ENCODE measurements around the gene C8G. TPM values are rescaled to one million over a fixed set of nuclear protein-coding genes. Genes with fewer than 3 reads are reported as not detected.

C8G gene
- total and polyA plus RNA-seq, 2 of the 8 experiments (the other 6 are each of a cell fraction or from before 2014, with no cell fraction given), result 0.62 to 0.80 TPM

DNA sequence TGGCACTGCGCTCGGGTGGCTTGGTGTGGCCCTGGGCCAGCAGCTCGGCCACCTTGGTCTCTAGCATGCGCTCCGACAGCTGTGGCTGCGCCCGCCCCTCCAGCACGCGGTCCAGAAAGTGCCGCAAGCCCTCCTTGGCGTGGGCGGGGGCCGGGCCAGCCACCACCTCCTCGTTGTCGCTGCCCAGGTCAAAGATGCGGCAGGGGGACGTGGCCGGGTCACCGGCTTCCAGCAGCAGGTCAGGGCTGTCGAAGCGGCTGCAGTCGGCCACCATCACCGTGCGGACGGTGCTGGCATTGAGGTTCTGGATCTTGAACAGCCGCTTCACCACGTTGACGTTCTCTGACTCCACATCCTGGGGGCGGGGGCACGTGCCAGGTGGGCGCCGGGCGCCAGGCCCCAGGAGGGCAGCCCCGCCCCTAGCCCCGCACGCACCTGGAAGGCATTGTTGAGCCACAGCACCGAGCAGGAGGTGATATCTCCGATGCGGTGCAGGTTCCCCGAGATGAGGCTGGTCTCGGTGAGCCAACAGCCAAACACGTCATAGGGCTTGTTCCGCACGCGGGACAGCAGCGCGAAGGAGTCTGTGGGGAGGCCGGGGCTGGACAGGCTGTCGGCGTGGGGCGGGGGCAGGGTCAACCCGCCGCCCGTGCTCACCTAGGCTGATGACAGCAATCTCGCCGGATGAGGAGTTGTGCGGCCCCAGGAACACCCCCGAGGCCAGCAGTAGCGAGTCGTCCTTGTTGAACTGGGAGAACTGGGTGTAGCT, 2.7 kb upstream of the C8G start:
- H3K27me3 ChIP-seq (replicated peaks in 1 of 4; ENCODE audit: control insufficient read depth in 3 of 4, extremely low read depth in 1 of 4, insufficient read depth in 3 of 4, low read length in 3 of 4), result no peaks in the 10 kb centered on the region
- peaks cover 0 to 3% of the 10 kb centered on the region in 2 experiments; a peak in 1 of 4 replicates for H3K79me2 ChIP-seq (ENCODE audit: control insufficient read depth in 1 of 2, insufficient read depth in 2 of 2, low read length in 2 of 2)
- H3K56ac ChIP-seq (replicated peaks; ENCODE audit: insufficient read length, low read depth, low read length), result no peak overlapping the region
- no peak overlapping the region for H3K14ac ChIP-seq (ENCODE audit: insufficient read length)
- H2BK120ac ChIP-seq (replicated peaks; ENCODE audit: low read depth, low read length), result no peak overlapping the region
- no peak overlapping the region for H3K23ac ChIP-seq (ENCODE audit: insufficient read length)
- H4K91ac ChIP-seq (replicated peaks; ENCODE audit: insufficient read length, low read length), result no peak overlapping the region
- no peak overlapping the region for H2AFZ ChIP-seq (ENCODE audit: low read length)
- H2BK5ac ChIP-seq (ENCODE audit: low read depth, low read length), result no peak overlapping the region
- H4K20me1 ChIP-seq (replicated peaks in 1 of 2; ENCODE audit: control insufficient read depth in 1 of 2, insufficient read depth in 2 of 2, low read length in 2 of 2), result peaks cover 7 to 32% of the 10 kb centered on the region in 2 experiments
- no peak overlapping the region for H3K4me3 ChIP-seq (ENCODE audit: extremely low read depth in 1 of 4, insufficient read depth in 2 of 4, low read depth in 3 of 4, low read length in 4 of 4)
- no peak overlapping the region for H2BK12ac ChIP-seq (ENCODE audit: low read depth, low read length)
- DNase-seq (ENCODE audit: low read depth in 1 of 2, low spot score in 2 of 2), result no peak
- no peak overlapping the region for H3K9ac ChIP-seq (replicated peaks in 1 of 4; ENCODE audit: extremely low read depth in 1 of 4, low read depth in 3 of 4, low read length in 3 of 4)
- H3K27ac ChIP-seq (ENCODE audit: low read depth, low read length), result no peak overlapping the region
- peaks cover 5% of the 10 kb centered on the region; the same call in 1 of the 2 replicates for H3K23me2 ChIP-seq (ENCODE audit: low read depth, low read length)
- H4K8ac ChIP-seq (ENCODE audit: extremely low read depth, insufficient read depth, low read length), result no peak overlapping the region; the same call in 1 of the 2 replicates
- H4K5ac ChIP-seq (ENCODE audit: insufficient read length, low read depth, low read length), result no peak overlapping the region
- FAIRE-seq, result no peak
- peaks cover 0 to 11% (median 7%) of the 10 kb centered on the region in 4 experiments; a peak in 5 of 7 replicates for H3K4me1 ChIP-seq (replicated peaks in 1 of 4; ENCODE audit: control insufficient read depth in 3 of 4, insufficient read depth in 4 of 4, low read length in 3 of 4)
- no peak overlapping the region for H2AK5ac ChIP-seq (ENCODE audit: low read depth, low read length)
- POLR2A ChIA-PET (ENCODE audit: partially characterized antibody), result interaction anchor here (0.7 to 1.0 kb wide), 3 partner anchors 12 to 83 kb away, joined by 3 to 4 read pairs (median 3); no protein-coding TSS in a partner anchor
- H3K18ac ChIP-seq (ENCODE audit: extremely low read depth, low read length), result no peak overlapping the region
- H3K9me3 ChIP-seq (ENCODE audit: insufficient read depth in 2 of 2, low read depth in 1 of 2, low read length in 1 of 2), result no peaks in the 10 kb centered on the region
- CTCF ChIA-PET (ENCODE audit: partially characterized antibody), result interaction anchor here (1.2 to 2.1 kb wide), 2 partner anchors 46 to 126 kb away, joined by 3 to 5 read pairs; no protein-coding TSS in a partner anchor
- no peak overlapping the region for H2BK15ac ChIP-seq (ENCODE audit: low read length)
- peaks cover 12 to 34% (median 16%) of the 10 kb centered on the region in 4 experiments; a peak in 7 of 8 replicates for H3K36me3 ChIP-seq (ENCODE audit: control insufficient read depth in 2 of 4, insufficient read depth in 4 of 4, low read length in 3 of 4)
- 93% methylated on average over 54 of the region's 60 CpGs; no CpG with 5 or more reads in 1 of the 2 experiments for WGBS, 2 experiments (ENCODE audit: extremely low coverage in 1 of 2, insufficient coverage in 1 of 2, insufficient read length in 1 of 2, insufficient replicate concordance in 2 of 2, low coverage in 1 of 2, low lambda C conversion rate in 2 of 2, missing lambda C conversion rate in 1 of 2)
- no peak overlapping the region; a peak in 1 of 4 replicates for H3K4me2 ChIP-seq (ENCODE audit: insufficient read depth in 1 of 2, low read depth in 2 of 2, low read length in 2 of 2)
- no peak overlapping the region for H2BK20ac ChIP-seq (ENCODE audit: low read length)
- no peak for TF ChIP-seq FOSL1 (IDR thresholded peaks at IDR 0.05; ENCODE audit: insufficient read depth, low read depth, low read length)
- no peak for TF ChIP-seq TCF12 (IDR thresholded peaks at IDR 0.05; ENCODE audit: low read depth, low read length)
- no peak for TF ChIP-seq BCL11A (IDR thresholded peaks at IDR 0.05; ENCODE audit: low read depth in 2 of 2, low read length in 2 of 2)
- no peak for TF ChIP-seq TAF7 (optimal IDR thresholded peaks at IDR 0.05; ENCODE audit: borderline replicate concordance, low read depth, low read length)
- no peak for TF ChIP-seq JUND (IDR thresholded peaks at IDR 0.05; ENCODE audit: low read length)
- no peak for TF ChIP-seq JUN (IDR thresholded peaks at IDR 0.05; ENCODE audit: low read depth, low read length)
- no peak for TF ChIP-seq CBX5 (IDR thresholded peaks at IDR 0.05; ENCODE audit: low read depth, low read length)
- no peak overlapping the region for H3K4ac ChIP-seq (replicated peaks; ENCODE audit: insufficient read length, low read depth, low read length)
- H3K79me1 ChIP-seq (ENCODE audit: low read depth, low read length), result no peaks in the 10 kb centered on the region; the same call in 1 of the 2 replicates
